ENCODE results near the gene CLDN1. TPM values are rescaled to one million over a fixed set of nuclear protein-coding genes. Genes with fewer than 3 reads are reported as not detected.

The CLDN1 gene
- total and polyA plus RNA-seq, 10 of the 15 experiments (the other 5 are each of a cell fraction or from before 2014, with no cell fraction given): 3.4 to 22.8 (median 8.5) TPM

DNA sequence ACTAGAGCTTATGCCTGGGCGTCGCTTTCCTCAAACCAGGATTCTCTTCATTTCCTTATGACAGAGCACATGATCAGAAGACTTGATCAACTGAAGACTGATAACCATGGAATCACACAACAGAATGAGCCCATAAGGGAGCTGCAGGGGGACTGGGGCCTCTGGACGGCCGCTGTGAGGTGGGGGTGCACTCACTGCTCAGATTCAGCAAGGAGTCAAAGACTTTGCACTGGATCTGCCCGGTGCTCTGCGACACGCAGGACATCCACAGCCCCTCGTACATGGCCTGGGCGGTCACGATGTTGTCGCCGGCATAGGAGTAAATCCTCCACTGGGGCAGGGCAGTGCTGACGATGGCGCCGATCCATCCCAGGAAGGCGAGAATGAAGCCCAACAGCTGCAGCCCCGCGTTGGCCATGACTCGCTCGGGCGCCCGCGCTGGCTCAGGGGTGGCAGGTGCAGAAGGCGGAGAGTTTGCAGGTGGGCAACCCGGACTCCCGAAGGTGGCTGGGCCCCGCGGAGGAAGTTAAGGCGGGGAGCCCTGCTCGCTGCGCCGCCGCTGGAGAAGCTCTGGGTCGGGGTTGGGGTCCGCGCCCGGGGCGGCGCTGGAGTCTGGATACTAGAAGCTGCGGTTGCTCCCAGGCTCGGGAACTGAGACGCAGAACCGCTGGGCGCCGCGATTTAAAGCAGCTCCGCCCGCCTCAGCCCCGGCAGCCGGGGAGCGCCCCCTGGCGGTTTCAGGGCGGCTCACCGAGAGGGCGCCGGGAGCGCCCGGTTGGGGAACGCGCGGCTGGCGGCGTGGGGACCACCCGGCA, at the start of gene CLDN1 (continued):
- TF ChIP-seq PAX8 (IDR thresholded peaks at IDR 0.05) (no peak), CREM (IDR thresholded peaks at IDR 0.05; ENCODE audit: low read depth) (0 out of 2 replicates have a peak, but pooled peaks have one; percentile 6), RB1 (IDR thresholded peaks at IDR 0.05; ENCODE audit: borderline replicate concordance) (no peak), ASH2L (IDR thresholded peaks at IDR 0.05; ENCODE audit: borderline replicate concordance, low read depth) (no peak), RFX5 (IDR thresholded peaks at IDR 0.05; ENCODE audit: low read depth, low read length) (no peak), ESRRA (IDR thresholded peaks at IDR 0.05; ENCODE audit: low read length) (no peak), NR2F1 (conservative IDR thresholded peaks at IDR 0.05) (no peak), POU2F2 (IDR thresholded peaks at IDR 0.05; ENCODE audit: borderline replicate concordance, low read depth, low read length) (no peak), EGR1 (IDR thresholded peaks at IDR 0.05; ENCODE audit: borderline replicate concordance in 1 of 2, low read depth in 2 of 2, low read length in 2 of 2) (0 out of 3 replicates have a peak, but pooled peaks of 1 of the 2 experiments have one; percentile 6), BACH1 (IDR thresholded peaks at IDR 0.05; ENCODE audit: borderline replicate concordance) (no peak), JUND (IDR thresholded peaks at IDR 0.05; ENCODE audit: low read depth, low read length) (no peak), GATAD2B (conservative IDR thresholded peaks at IDR 0.05; ENCODE audit: low read depth) (peak; percentile 54; the same call in 1 of the 2 replicates), MYC (IDR thresholded peaks at IDR 0.05; ENCODE audit: insufficient read depth, insufficient read length, insufficient replicate concordance, low read length, severe bottlenecking) (no peak), HDAC6 (IDR thresholded peaks at IDR 0.05; ENCODE audit: unreplicated experiment) (no peak), NFXL1 (IDR thresholded peaks at IDR 0.05; ENCODE audit: borderline replicate concordance) (no peak), ETV6 (conservative IDR thresholded peaks at IDR 0.05 in 1 of 2, IDR thresholded peaks at IDR 0.05 in 1 of 2; ENCODE audit: borderline replicate concordance in 1 of 2, low read depth in 1 of 2) (no peak), EED (IDR thresholded peaks at IDR 0.05; ENCODE audit: low read depth) (peak; percentile 71; the same call in 1 of the 2 replicates)
- TF ChIP-seq, protein P1, sequence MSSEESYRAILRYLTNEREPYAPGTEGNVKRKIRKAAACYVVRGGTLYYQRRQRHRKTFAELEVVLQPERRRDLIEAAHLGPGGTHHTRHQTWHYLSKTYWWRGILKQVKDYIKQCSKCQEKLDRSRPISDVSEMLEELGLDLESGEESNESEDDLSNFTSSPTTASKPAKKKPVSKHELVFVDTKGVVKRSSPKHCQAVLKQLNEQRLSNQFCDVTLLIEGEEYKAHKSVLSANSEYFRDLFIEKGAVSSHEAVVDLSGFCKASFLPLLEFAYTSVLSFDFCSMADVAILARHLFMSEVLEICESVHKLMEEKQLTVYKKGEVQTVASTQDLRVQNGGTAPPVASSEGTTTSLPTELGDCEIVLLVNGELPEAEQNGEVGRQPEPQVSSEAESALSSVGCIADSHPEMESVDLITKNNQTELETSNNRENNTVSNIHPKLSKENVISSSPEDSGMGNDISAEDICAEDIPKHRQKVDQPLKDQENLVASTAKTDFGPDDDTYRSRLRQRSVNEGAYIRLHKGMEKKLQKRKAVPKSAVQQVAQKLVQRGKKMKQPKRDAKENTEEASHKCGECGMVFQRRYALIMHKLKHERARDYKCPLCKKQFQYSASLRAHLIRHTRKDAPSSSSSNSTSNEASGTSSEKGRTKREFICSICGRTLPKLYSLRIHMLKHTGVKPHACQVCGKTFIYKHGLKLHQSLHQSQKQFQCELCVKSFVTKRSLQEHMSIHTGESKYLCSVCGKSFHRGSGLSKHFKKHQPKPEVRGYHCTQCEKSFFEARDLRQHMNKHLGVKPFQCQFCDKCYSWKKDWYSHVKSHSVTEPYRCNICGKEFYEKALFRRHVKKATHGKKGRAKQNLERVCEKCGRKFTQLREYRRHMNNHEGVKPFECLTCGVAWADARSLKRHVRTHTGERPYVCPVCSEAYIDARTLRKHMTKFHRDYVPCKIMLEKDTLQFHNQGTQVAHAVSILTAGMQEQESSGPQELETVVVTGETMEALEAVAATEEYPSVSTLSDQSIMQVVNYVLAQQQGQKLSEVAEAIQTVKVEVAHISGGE (CRISPR knock-in tag; IDR thresholded peaks at IDR 0.05): no peak
- TF ChIP-seq, protein P2, sequence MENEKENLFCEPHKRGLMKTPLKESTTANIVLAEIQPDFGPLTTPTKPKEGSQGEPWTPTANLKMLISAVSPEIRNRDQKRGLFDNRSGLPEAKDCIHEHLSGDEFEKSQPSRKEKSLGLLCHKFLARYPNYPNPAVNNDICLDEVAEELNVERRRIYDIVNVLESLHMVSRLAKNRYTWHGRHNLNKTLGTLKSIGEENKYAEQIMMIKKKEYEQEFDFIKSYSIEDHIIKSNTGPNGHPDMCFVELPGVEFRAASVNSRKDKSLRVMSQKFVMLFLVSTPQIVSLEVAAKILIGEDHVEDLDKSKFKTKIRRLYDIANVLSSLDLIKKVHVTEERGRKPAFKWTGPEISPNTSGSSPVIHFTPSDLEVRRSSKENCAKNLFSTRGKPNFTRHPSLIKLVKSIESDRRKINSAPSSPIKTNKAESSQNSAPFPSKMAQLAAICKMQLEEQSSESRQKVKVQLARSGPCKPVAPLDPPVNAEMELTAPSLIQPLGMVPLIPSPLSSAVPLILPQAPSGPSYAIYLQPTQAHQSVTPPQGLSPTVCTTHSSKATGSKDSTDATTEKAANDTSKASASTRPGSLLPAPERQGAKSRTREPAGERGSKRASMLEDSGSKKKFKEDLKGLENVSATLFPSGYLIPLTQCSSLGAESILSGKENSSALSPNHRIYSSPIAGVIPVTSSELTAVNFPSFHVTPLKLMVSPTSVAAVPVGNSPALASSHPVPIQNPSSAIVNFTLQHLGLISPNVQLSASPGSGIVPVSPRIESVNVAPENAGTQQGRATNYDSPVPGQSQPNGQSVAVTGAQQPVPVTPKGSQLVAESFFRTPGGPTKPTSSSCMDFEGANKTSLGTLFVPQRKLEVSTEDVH (IDR thresholded peaks at IDR 0.05; ENCODE audit: low read depth, partially characterized antibody): no peak
- TF ChIP-seq, protein P3, sequence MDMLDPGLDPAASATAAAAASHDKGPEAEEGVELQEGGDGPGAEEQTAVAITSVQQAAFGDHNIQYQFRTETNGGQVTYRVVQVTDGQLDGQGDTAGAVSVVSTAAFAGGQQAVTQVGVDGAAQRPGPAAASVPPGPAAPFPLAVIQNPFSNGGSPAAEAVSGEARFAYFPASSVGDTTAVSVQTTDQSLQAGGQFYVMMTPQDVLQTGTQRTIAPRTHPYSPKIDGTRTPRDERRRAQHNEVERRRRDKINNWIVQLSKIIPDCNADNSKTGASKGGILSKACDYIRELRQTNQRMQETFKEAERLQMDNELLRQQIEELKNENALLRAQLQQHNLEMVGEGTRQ (IDR thresholded peaks at IDR 0.05; ENCODE audit: borderline replicate concordance, low read depth, low read length): no peak
- TF ChIP-seq, protein P4, sequence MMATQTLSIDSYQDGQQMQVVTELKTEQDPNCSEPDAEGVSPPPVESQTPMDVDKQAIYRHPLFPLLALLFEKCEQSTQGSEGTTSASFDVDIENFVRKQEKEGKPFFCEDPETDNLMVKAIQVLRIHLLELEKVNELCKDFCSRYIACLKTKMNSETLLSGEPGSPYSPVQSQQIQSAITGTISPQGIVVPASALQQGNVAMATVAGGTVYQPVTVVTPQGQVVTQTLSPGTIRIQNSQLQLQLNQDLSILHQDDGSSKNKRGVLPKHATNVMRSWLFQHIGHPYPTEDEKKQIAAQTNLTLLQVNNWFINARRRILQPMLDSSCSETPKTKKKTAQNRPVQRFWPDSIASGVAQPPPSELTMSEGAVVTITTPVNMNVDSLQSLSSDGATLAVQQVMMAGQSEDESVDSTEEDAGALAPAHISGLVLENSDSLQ (IDR thresholded peaks at IDR 0.05): no peak

All from GM12878 (cell line).